ENCODE results near the gene TRIM25.

DNA sequence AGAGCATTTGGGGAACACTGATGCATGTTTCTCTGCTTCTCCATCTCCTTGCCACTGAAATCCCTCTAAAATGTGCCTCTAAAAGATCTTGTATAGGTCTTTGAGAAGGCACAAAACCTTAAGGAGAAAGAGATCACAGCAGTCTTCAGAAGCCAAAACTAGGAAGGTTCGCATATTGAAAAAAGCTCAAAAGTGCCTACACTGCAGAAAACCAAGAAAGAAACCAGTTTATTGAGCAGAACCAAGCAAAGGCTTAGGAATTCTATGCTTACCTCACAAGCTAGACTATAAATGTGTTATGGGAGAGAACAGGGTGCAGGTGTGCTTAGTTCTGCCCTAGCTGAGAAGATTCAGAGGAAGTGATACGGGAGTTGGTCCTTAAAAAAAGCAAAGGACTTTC is 63.3 kb downstream of the TRIM25 start:
- TF ChIP-seq, protein P1, sequence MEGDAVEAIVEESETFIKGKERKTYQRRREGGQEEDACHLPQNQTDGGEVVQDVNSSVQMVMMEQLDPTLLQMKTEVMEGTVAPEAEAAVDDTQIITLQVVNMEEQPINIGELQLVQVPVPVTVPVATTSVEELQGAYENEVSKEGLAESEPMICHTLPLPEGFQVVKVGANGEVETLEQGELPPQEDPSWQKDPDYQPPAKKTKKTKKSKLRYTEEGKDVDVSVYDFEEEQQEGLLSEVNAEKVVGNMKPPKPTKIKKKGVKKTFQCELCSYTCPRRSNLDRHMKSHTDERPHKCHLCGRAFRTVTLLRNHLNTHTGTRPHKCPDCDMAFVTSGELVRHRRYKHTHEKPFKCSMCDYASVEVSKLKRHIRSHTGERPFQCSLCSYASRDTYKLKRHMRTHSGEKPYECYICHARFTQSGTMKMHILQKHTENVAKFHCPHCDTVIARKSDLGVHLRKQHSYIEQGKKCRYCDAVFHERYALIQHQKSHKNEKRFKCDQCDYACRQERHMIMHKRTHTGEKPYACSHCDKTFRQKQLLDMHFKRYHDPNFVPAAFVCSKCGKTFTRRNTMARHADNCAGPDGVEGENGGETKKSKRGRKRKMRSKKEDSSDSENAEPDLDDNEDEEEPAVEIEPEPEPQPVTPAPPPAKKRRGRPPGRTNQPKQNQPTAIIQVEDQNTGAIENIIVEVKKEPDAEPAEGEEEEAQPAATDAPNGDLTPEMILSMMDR (IDR thresholded peaks at IDR 0.05), result no peak
- TF ChIP-seq POLR2AphosphoS5 (IDR thresholded peaks at IDR 0.05; ENCODE audit: insufficient read depth in 1 of 2, low read depth in 1 of 2), result no peak
- no peak for TF ChIP-seq POLR2A (IDR thresholded peaks at IDR 0.05)

All from vagina (tissue), 2 donors.